Measurements from ENCODE around the gene KDM2A. TPM values are rescaled to one million over a fixed set of nuclear protein-coding genes. Genes with fewer than 3 reads are reported as not detected.

The KDM2A gene
- total and polyA plus RNA-seq, 2 of the 13 experiments (the other 11 are each of a cell fraction or from before 2014, with no cell fraction given): 31.3 to 31.4 TPM

GRCh38 chr11:67288452-67289225 is 169.6 kb downstream of the KDM2A start (continued):
- no peak for TF ChIP-seq KLF15 (CRISPR knock-in tag; IDR thresholded peaks at IDR 0.05; ENCODE audit: borderline replicate concordance)
- peak; percentile 51; the same call in 1 of the 2 replicates for TF ChIP-seq ZNF143 (CRISPR knock-in tag; IDR thresholded peaks at IDR 0.05)
- peak; percentile 87 for TF ChIP-seq ZNF740 (CRISPR knock-in tag; IDR thresholded peaks at IDR 0.05)
- TF ChIP-seq NFAT5 (CRISPR knock-in tag; IDR thresholded peaks at IDR 0.05): peak; percentile 9; the same call in 1 of the 2 replicates
- peak; percentile 92 for TF ChIP-seq MXD1 (CRISPR knock-in tag; IDR thresholded peaks at IDR 0.05)
- no peak for TF ChIP-seq KDM1A (CRISPR knock-in tag; IDR thresholded peaks at IDR 0.05)
- peak; percentile 83 for TF ChIP-seq POGK (CRISPR knock-in tag; conservative IDR thresholded peaks at IDR 0.05)
- TF ChIP-seq ZNF3 (CRISPR knock-in tag; IDR thresholded peaks at IDR 0.05): 0 out of 2 replicates have a peak, but pooled peaks have one; percentile 8
- no peak; the same call in 1 of the 2 replicates for TF ChIP-seq THRA (CRISPR knock-in tag; IDR thresholded peaks at IDR 0.05; ENCODE audit: borderline replicate concordance)
- TF ChIP-seq ZBTB26 (CRISPR knock-in tag; IDR thresholded peaks at IDR 0.05; ENCODE audit: borderline replicate concordance): 0 out of 2 replicates have a peak, but pooled peaks have one; percentile 42
- no peak for TF ChIP-seq GLMP (CRISPR knock-in tag; IDR thresholded peaks at IDR 0.05; ENCODE audit: borderline replicate concordance)
- peak; percentile 94 for TF ChIP-seq ZNF619 (CRISPR knock-in tag; IDR thresholded peaks at IDR 0.05)
- TF ChIP-seq ZNF34 (CRISPR knock-in tag; IDR thresholded peaks at IDR 0.05; ENCODE audit: borderline replicate concordance): peak; percentile 88; the same call in 1 of the 2 replicates
- TF ChIP-seq HOXA9 (CRISPR knock-in tag; IDR thresholded peaks at IDR 0.05; ENCODE audit: borderline replicate concordance): no peak
- TF ChIP-seq MXD4 (CRISPR knock-in tag; IDR thresholded peaks at IDR 0.05): peak; percentile 78
- peak; percentile 42; the same call in 1 of the 2 replicates for TF ChIP-seq RARA (CRISPR knock-in tag; IDR thresholded peaks at IDR 0.05)
